ENCODE data around the gene SLC24A3. TPM values are rescaled to one million over a fixed set of nuclear protein-coding genes. Genes with fewer than 3 reads are reported as not detected.

The SLC24A3 gene
- total and polyA plus RNA-seq, 4 donors, result 1.9 to 8.4 (median 5.8) TPM

DNA sequence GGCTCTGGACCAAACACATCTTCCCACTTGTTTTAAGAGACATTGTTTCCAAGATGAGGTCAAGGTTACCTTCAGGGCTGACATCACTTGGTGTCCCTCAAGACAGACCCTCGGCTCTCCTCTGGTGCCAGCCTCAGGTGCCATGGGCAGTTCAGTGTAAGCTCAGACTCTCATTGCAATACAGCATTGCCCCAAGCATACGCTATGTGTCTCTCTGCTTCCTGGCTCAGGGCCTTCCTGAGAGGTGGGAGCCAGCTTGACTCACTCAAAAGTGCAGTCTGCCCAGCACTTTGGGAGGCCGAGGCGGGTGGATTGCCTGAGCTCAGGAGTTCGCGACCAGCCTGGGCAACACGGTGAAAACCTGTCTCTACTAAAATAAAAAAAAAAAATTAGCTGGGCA lies 51.7 kb downstream of the SLC24A3 start:
- 87 to 90% methylated on average over 7 of the region's 7 CpGs for WGBS, 2 donors
- H3K4me1 ChIP-seq (ENCODE audit: control insufficient read depth in 5 of 5, insufficient read depth in 5 of 5, low read length in 5 of 5), result peaks cover 0 to 11% (median 5%) of the 10 kb centered on the region in 5 donors
- no peaks in the 10 kb centered on the region for H3K27me3 ChIP-seq (ENCODE audit: control insufficient read depth in 3 of 3, insufficient read depth in 3 of 3, low read length in 2 of 3)
- H3K36me3 ChIP-seq (ENCODE audit: control insufficient read depth in 4 of 4, insufficient read depth in 4 of 4, low read length in 4 of 4), result no peaks in the 10 kb centered on the region
- peaks cover 0 to 2% (median 0%) of the 10 kb centered on the region in 4 donors for H3K9me3 ChIP-seq (ENCODE audit: control insufficient read depth in 4 of 4, insufficient read depth in 3 of 4, low read length in 3 of 4)
- TF ChIP-seq, protein P1, sequence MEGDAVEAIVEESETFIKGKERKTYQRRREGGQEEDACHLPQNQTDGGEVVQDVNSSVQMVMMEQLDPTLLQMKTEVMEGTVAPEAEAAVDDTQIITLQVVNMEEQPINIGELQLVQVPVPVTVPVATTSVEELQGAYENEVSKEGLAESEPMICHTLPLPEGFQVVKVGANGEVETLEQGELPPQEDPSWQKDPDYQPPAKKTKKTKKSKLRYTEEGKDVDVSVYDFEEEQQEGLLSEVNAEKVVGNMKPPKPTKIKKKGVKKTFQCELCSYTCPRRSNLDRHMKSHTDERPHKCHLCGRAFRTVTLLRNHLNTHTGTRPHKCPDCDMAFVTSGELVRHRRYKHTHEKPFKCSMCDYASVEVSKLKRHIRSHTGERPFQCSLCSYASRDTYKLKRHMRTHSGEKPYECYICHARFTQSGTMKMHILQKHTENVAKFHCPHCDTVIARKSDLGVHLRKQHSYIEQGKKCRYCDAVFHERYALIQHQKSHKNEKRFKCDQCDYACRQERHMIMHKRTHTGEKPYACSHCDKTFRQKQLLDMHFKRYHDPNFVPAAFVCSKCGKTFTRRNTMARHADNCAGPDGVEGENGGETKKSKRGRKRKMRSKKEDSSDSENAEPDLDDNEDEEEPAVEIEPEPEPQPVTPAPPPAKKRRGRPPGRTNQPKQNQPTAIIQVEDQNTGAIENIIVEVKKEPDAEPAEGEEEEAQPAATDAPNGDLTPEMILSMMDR (IDR thresholded peaks at IDR 0.05; ENCODE audit: control extremely low read depth, extremely low read depth), result no peak
- H3K9ac ChIP-seq (ENCODE audit: insufficient read depth in 1 of 2, low read length in 2 of 2), result no peak overlapping the region
- ATAC-seq (ENCODE audit: insufficient read depth, low FRiP score), result no peak
- no peak overlapping the region for H3K27ac ChIP-seq (ENCODE audit: low read depth in 1 of 2, low read length in 1 of 2)
- DNase-seq, result no peak
- no peak overlapping the region for H3K4me3 ChIP-seq

DNA sequence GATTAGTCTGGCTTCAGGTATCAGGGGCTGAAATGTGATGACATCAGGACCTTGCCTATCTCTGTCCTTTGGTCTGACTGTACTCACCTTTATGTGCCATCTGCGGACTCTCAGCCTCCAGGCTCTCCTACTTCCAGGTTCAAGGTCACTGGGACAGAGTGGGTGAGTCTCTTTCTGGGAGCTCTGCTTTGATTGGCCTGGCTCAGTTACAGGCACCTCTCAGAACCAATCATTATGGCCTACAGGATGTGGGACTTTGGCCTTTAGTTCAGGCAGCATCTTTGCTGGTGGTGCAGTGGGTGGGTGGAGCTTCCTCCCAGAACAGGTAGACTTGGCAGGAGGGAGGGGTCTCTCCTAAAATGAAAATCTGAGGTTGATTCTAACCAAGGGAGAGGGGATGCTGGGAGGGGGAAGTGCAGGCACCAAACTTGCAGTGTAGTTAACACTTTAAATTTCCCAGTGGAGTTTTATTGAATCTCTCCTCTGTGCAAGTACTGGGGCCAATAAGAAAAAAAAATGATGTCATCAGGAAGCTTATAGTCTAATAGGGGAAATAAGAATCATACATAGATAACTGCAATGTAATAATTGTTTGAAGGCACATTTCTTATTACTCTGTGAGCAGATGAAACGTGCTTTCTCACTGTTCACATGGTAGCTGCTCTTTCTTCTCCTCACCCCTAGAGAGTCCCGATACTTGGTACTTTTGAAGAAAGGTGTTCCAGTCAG lies 53.4 kb downstream of the SLC24A3 start:
- Histone ChIP-seq H3K9ac (ENCODE audit: insufficient read depth in 1 of 2, low read length in 2 of 2) (no peak overlapping the region), H3K9me3 (ENCODE audit: control insufficient read depth in 4 of 4, insufficient read depth in 3 of 4, low read length in 3 of 4) (no peaks in the 10 kb centered on the region), H3K27ac (ENCODE audit: low read depth in 1 of 2, low read length in 1 of 2) (no peak overlapping the region), H3K27me3 (ENCODE audit: control insufficient read depth in 3 of 3, insufficient read depth in 3 of 3, low read length in 2 of 3) (no peaks in the 10 kb centered on the region), H3K4me3 (no peak overlapping the region), H3K4me1 (ENCODE audit: control insufficient read depth in 5 of 5, insufficient read depth in 5 of 5, low read length in 5 of 5) (peaks cover 0 to 11% (median 5%) of the 10 kb centered on the region in 5 donors), H3K36me3 (ENCODE audit: control insufficient read depth in 4 of 4, insufficient read depth in 4 of 4, low read length in 4 of 4) (no peaks in the 10 kb centered on the region)
- no peak for ATAC-seq (ENCODE audit: insufficient read depth, low FRiP score)
- 87 to 94% methylated on average over 3 of the region's 3 CpGs for WGBS, 2 donors
- TF ChIP-seq, protein P1 (IDR thresholded peaks at IDR 0.05; ENCODE audit: control extremely low read depth, extremely low read depth), result no peak
- DNase-seq, result no peak

DNA sequence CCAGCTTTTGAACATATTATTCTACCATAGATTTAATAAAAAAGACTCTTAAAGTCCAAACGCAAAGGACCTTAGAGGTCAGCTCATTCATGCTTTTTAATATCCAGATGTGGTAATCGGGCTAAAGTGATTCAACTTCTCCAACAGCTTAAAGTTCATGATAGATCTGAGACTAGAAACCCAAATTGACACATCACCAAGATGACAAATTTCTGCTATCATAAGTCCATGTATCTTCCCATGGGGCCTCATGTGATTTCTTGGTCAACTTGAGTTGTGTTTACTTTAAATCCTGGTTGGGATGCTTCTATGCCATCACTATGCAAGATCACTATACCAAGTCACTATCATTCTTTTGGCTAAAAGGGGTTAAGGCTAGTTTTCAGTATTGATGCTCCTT lies 56.0 kb downstream of the SLC24A3 start:
- DNase-seq (no peak), ATAC-seq (ENCODE audit: insufficient read depth, low FRiP score) (no peak)
- Histone ChIP-seq H3K4me3 (no peak overlapping the region), H3K4me1 (ENCODE audit: control insufficient read depth in 5 of 5, insufficient read depth in 5 of 5, low read length in 5 of 5) (no peaks in the 10 kb centered on the region), H3K9me3 (ENCODE audit: control insufficient read depth in 4 of 4, insufficient read depth in 3 of 4, low read length in 3 of 4) (no peaks in the 10 kb centered on the region), H3K36me3 (ENCODE audit: control insufficient read depth in 4 of 4, insufficient read depth in 4 of 4, low read length in 4 of 4) (no peaks in the 10 kb centered on the region), H3K27me3 (ENCODE audit: control insufficient read depth in 3 of 3, insufficient read depth in 3 of 3, low read length in 2 of 3) (no peaks in the 10 kb centered on the region), H3K9ac (ENCODE audit: insufficient read depth in 1 of 2, low read length in 2 of 2) (no peak overlapping the region), H3K27ac (ENCODE audit: low read depth in 1 of 2, low read length in 1 of 2) (no peak overlapping the region)
- 94 to 96% methylated on average over 2 of the region's 2 CpGs for WGBS, 2 donors
- TF ChIP-seq, protein P1 (IDR thresholded peaks at IDR 0.05; ENCODE audit: control extremely low read depth, extremely low read depth), result no peak

Measured in lung (tissue), 12 donors.